T-helper 2 cell treated with Interferon-gamma antibody and Interleukin-4, amounts not matched to agents 100 ng/mL and 5 ng/mL, for 36 hours (primary cell): ENCODE data around the gene ZNF804B. TPM values are rescaled to one million over a fixed set of nuclear protein-coding genes. Genes with fewer than 3 reads are reported as not detected.

Experiments
- intact Hi-C: fragments of 100-400 bp; cut with micrococcal nuclease; formaldehyde crosslinking; loops from one replicate; pipeline ENCODE4 v1.15.1; 2023
- total RNA-seq: library from RNA; stranded (reverse); gene quantifications from 2 replicates; pipeline ENCODE4 v1.2.3, GENCODE V29; 2022

Gene ZNF804B
- total RNA-seq, 1 donor from 2014 or later, result not detected

- intact Hi-C loops, result loop anchor here (1.0 to 10.0 kb wide), 3 partner anchors 490 to 790 kb away; no protein-coding TSS in a partner anchor
Observed at GRCh38 chr7:88835147-88835728, 75.7 kb downstream of the ZNF804B start.

GRCh38 chr7:88842201-88842600, 82.7 kb downstream of the ZNF804B start:
- intact Hi-C loops, result no loop called here

- intact Hi-C loops, result no loop called here
Observed at GRCh38 chr7:88845091-88845490, 85.6 kb downstream of the ZNF804B start.

GRCh38 chr7:88851220-88851619, 91.7 kb downstream of the ZNF804B start:
- intact Hi-C loops, result no loop called here

GRCh38 chr7:88859288-88859687, 99.8 kb downstream of the ZNF804B start:
- intact Hi-C loops, result no loop called here

GRCh38 chr7:88866265-88866863, 106.9 kb downstream of the ZNF804B start:
- intact Hi-C loops, result no loop called here

- intact Hi-C loops, result no loop called here
Observed at GRCh38 chr7:88867158-88867557, 107.7 kb downstream of the ZNF804B start.

GRCh38 chr7:88868456-88868855, 109.0 kb downstream of the ZNF804B start:
- intact Hi-C loops, result no loop called here

- intact Hi-C loops, result no loop called here
Observed at GRCh38 chr7:88881136-88881535, 121.6 kb downstream of the ZNF804B start.

GRCh38 chr7:88885131-88885530, 125.6 kb downstream of the ZNF804B start:
- intact Hi-C loops, result no loop called here

GRCh38 chr7:88888684-88889083, 129.2 kb downstream of the ZNF804B start:
- intact Hi-C loops, result no loop called here

- intact Hi-C loops, result no loop called here
Observed at GRCh38 chr7:88910516-88910915, 151.0 kb downstream of the ZNF804B start.

GRCh38 chr7:88912852-88913251, 153.4 kb downstream of the ZNF804B start:
- intact Hi-C loops, result no loop called here

- intact Hi-C loops, result no loop called here
Observed at GRCh38 chr7:88915615-88916014, 156.1 kb downstream of the ZNF804B start.

GRCh38 chr7:88919478-88920131, 160.1 kb downstream of the ZNF804B start:
- intact Hi-C loops, result no loop called here

GRCh38 chr7:88922944-88923343, 163.4 kb downstream of the ZNF804B start:
- intact Hi-C loops, result no loop called here

GRCh38 chr7:88928276-88928675, 168.8 kb downstream of the ZNF804B start:
- intact Hi-C loops, result no loop called here

GRCh38 chr7:88929719-88930118, 170.2 kb downstream of the ZNF804B start:
- intact Hi-C loops, result no loop called here

- intact Hi-C loops, result no loop called here
Observed at GRCh38 chr7:88933285-88933684, 173.8 kb downstream of the ZNF804B start.

- intact Hi-C loops, result no loop called here
Observed at GRCh38 chr7:88942815-88943501, 183.5 kb downstream of the ZNF804B start.

- intact Hi-C loops, result no loop called here
Observed at GRCh38 chr7:88951826-88952225, 192.3 kb downstream of the ZNF804B start.

- intact Hi-C loops, result no loop called here
Observed at GRCh38 chr7:88964418-88964817, 204.9 kb downstream of the ZNF804B start.
